ENCODE measurements around the gene GLDC.
A peak's percentile ranks its signal among the peaks of the same experiment; 100 is the strongest.
"Not testable (repeated sequence)": the region's sequence is repeated elsewhere in the genome, so short reads cannot be mapped to it uniquely, and the experiment has no call there.

The GLDC gene

DNA sequence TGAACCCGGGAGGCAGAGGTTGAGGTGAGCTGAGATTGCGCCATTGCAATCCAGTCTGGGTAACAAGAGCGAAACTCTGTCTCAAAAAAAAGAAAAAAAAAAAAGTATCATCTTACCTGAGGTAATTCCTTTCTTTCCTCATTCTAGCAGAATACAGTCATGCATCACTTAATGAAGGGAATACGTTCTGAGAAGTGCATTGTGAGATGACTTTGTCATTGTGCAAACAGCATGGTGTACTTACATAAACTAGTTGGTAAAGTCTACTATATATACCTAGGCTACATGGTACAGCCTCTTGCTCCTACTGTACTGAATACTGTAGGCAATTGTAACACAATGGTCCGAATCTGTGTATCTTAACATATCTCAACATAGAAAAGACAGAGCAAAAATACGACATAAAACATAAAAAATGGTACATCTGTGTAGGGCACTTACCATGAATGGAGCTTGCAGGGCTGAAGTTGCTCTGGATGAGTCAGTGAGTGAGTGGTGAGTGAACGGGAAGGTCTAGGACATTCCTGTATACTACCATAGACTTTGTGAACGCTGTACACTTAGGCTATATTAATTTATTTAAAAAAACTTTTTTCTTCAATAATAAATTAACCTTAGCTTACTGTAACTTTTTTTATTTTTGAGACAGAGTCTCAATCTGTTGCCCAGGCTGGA lies 100.4 kb downstream of the GLDC start:
- DNase-seq, result peak; percentile 66
- no peak overlapping the region for H3K27ac ChIP-seq
- no peak overlapping the region for H3K4me3 ChIP-seq (ENCODE audit: low read depth, low read length)
- H3K36me3 ChIP-seq (replicated peaks), result no peaks in the 10 kb centered on the region
- H3K27me3 ChIP-seq (replicated peaks), result no peaks in the 10 kb centered on the region
- in situ Hi-C loops (cut with HindIII; ENCODE audit: low pct_ligation_motif_present, low sequenced_read_pairs), result no loop called here
- TF ChIP-seq, protein P1, sequence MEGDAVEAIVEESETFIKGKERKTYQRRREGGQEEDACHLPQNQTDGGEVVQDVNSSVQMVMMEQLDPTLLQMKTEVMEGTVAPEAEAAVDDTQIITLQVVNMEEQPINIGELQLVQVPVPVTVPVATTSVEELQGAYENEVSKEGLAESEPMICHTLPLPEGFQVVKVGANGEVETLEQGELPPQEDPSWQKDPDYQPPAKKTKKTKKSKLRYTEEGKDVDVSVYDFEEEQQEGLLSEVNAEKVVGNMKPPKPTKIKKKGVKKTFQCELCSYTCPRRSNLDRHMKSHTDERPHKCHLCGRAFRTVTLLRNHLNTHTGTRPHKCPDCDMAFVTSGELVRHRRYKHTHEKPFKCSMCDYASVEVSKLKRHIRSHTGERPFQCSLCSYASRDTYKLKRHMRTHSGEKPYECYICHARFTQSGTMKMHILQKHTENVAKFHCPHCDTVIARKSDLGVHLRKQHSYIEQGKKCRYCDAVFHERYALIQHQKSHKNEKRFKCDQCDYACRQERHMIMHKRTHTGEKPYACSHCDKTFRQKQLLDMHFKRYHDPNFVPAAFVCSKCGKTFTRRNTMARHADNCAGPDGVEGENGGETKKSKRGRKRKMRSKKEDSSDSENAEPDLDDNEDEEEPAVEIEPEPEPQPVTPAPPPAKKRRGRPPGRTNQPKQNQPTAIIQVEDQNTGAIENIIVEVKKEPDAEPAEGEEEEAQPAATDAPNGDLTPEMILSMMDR (IDR thresholded peaks at IDR 0.05; ENCODE audit: low read depth, low read length, missing control alignments), result no peak

DNA sequence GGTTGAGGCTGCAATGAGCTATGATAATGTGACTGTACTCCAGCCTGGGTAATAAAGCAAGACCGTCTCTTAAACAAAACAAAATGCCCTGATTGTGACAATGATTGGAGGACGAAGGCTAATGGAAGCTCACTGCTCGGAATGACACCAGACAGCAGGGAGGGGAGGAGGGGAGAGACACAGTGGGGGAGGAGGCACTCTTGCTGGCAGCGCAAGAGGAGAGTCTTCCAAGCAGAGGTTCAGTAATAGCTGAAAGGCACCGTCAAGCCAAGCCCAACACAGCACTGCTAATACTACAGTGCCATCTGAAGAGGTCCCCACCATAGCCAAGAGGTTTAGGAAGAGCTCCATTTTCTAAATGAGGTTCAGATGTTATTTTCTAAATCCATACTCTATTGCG lies 102.3 kb downstream of the GLDC start:
- no peaks in the 10 kb centered on the region for H3K27me3 ChIP-seq (replicated peaks)
- DNase-seq, result no peak
- no peak overlapping the region for H3K27ac ChIP-seq
- in situ Hi-C loops (cut with HindIII; ENCODE audit: low pct_ligation_motif_present, low sequenced_read_pairs), result no loop called here
- H3K36me3 ChIP-seq (replicated peaks), result no peaks in the 10 kb centered on the region
- H3K4me3 ChIP-seq (ENCODE audit: low read depth, low read length), result no peak overlapping the region
- TF ChIP-seq, protein P1 (IDR thresholded peaks at IDR 0.05; ENCODE audit: low read depth, low read length, missing control alignments), result no peak

DNA sequence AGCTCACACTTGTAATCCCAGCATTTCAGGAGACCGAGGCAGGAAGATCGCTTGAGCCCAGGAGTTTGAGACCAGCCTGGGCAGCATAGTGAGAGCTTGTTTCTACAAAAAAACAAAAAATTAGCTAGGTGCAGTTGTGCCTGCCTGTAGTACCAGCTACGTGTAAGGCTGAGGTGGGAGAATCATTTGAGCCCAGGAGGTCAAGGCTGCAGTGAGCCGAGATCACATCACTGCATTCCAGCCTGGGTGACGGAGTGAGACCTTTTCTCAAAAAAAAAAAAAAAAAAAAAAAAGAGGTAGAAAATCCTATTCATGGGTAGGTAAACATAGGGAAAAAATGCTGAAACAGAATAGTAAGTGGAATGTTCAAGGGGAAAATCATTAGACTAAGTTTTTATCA lies 102.9 kb downstream of the GLDC start:
- H3K27me3 ChIP-seq (replicated peaks); H3K4me3 ChIP-seq (ENCODE audit: low read depth, low read length); in situ Hi-C loops (cut with HindIII; ENCODE audit: low pct_ligation_motif_present, low sequenced_read_pairs); H3K36me3 ChIP-seq (replicated peaks); DNase-seq; H3K27ac ChIP-seq: not testable (repeated sequence)

DNA sequence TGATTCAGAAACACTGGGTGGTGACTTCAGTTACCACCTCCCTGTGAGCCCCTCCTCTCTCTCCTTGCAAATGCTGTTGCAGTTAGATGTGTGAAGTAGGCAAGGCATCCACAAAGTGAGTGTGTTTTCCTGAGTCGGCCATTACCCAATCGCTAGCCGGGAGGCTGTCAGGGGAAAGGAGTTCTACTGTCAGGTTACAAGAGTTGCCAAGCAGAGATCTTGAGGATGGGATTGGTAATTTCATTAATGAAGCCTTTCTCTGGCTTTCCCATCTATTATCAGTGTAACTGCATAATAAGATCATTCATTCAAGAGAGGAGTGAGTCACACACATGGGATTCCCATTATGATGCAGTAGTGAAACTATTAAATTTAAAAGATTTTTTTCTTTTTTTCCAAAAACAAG lies 106.9 kb downstream of the GLDC start:
- no peak overlapping the region for H3K27ac ChIP-seq
- peak; percentile 34 for DNase-seq
- in situ Hi-C loops (cut with HindIII; ENCODE audit: low pct_ligation_motif_present, low sequenced_read_pairs), result no loop called here
- no peaks in the 10 kb centered on the region for H3K36me3 ChIP-seq (replicated peaks)
- TF ChIP-seq, protein P1 (IDR thresholded peaks at IDR 0.05; ENCODE audit: low read depth, low read length, missing control alignments), result no peak
- no peak overlapping the region for H3K4me3 ChIP-seq (ENCODE audit: low read depth, low read length)
- H3K27me3 ChIP-seq (replicated peaks), result no peaks in the 10 kb centered on the region

DNA sequence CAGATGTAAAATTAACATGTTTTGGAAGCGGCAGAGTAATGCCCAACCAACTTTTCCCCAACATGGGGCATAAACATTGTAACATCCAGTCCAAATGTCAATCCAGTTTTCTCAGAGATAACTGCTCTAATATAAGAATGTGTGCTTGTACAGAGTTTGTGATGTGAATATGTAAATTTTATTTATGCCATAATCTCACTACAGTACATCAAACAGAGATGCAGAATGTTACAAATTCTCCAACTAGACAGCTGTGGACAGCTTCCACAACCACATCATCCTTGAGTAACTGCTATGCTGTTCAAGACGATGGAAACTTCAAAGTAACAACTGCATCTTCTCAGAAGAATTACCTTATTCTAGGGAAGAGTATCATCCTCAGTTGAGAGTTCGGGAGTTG lies 109.9 kb downstream of the GLDC start:
- no peak overlapping the region for H3K4me3 ChIP-seq (ENCODE audit: low read depth, low read length)
- no peaks in the 10 kb centered on the region for H3K36me3 ChIP-seq (replicated peaks)
- no peak for DNase-seq
- in situ Hi-C loops (cut with HindIII; ENCODE audit: low pct_ligation_motif_present, low sequenced_read_pairs), result no loop called here
- TF ChIP-seq, protein P1 (IDR thresholded peaks at IDR 0.05; ENCODE audit: low read depth, low read length, missing control alignments), result no peak
- no peak overlapping the region for H3K27ac ChIP-seq
- H3K27me3 ChIP-seq (replicated peaks), result no peaks in the 10 kb centered on the region

DNA sequence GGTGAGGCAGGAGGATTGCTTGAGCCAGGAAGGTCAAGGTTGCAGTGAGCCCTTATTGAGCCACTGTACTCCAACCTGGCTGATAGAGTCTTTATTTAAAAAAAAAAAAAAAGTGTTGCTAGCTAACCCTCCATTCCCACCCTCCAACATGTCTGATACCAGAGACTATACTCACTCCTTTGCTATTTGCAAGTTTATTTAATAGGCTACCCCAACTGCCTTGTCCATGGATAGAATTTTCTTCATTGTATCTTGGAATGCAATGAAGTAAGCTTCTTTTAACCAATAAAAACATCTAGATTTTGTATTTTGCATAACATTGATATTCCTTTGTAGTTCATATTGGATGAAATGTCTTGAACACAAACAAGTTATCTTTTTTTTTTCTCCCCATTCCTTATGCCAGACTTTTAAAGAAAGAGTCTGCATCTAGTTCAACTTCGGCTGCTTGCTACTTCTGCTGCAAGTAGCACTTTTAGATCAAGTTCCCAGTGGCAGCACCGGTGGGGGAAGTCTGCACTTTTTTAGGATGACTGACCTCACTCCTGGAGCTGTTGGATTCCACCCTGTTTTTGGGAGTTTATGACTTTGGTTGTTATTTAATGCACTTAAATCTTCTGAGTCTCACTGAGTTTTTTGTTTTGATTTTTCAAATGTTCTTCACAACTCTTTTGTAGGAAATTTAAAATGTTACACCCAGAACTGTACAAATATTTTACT lies 120.0 kb downstream of the GLDC start:
- Histone ChIP-seq H3K4me3 (ENCODE audit: low read depth, low read length) (no peak overlapping the region), H3K36me3 (replicated peaks) (no peaks in the 10 kb centered on the region), H3K27me3 (replicated peaks) (no peaks in the 10 kb centered on the region), H3K27ac (no peak overlapping the region)
- in situ Hi-C loops (cut with HindIII; ENCODE audit: low pct_ligation_motif_present, low sequenced_read_pairs), result no loop called here
- TF ChIP-seq, protein P1 (IDR thresholded peaks at IDR 0.05; ENCODE audit: low read depth, low read length, missing control alignments), result no peak
- DNase-seq, result peak; percentile 3

All from brain microvascular endothelial cell (primary cell).